ENCODE data around the gene CNPY1.

CNPY1 gene

DNA sequence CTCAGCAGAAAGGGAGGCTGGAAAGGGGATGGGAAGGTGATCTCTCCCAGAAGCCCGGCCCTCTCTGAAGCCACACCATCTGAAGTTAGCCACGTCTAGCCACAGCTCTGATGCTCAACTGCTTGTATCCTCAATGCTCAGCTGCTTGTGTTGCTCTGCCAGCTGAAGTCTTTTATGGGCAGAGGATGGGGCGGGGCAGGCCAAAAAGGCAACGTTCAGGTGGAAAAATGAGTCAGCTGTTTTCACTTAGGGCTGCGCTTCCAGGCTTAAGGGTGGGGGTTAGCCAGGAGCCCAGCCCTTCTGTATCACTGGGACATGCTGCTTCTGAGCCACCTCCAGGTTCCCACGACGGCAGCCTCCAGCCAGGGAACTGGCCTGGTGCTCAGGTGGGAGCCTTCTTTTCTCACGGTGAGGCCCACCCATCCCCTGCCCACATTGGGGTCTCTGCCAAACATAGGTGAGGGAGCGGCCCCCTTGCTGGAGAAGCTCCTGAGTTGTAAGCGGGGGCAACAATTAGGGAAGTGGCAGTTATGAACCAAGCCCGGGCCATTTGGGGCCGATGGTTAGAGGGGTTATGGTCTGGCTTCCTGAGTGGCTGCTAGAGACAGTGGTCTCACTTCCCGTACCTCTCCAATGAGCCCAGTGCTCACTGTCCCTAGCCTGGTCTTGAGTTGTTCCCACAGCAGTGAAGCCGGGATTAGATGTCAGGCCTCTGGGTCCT is 44.9 kb upstream of the CNPY1 start:
- Histone ChIP-seq H3K23ac (ENCODE audit: low read length in 2 of 2) (no peak overlapping the region), H3K18ac (ENCODE audit: low read depth in 1 of 2, low read length in 2 of 2) (no peak overlapping the region), H3K4me1 (ENCODE audit: control insufficient read depth, insufficient read depth, low read depth, low read length) (peaks cover 6% of the 10 kb centered on the region), H3K9me3 (ENCODE audit: control insufficient read depth, low read length) (no peaks in the 10 kb centered on the region), H2BK15ac (ENCODE audit: low read depth, poor library complexity, severe bottlenecking) (no peak overlapping the region), H2AK5ac (ENCODE audit: low read length, severe bottlenecking) (no peak overlapping the region), H3K4me3 (ENCODE audit: insufficient read depth in 1 of 2, low read depth in 1 of 2, low read length in 2 of 2) (no peak overlapping the region), H3K14ac (ENCODE audit: low read length in 2 of 2) (no peak overlapping the region), H3K36me3 (ENCODE audit: control insufficient read depth in 1 of 2, insufficient read depth in 2 of 2, low read depth in 1 of 2, low read length in 2 of 2) (no peaks in the 10 kb centered on the region), H3K27me3 (ENCODE audit: control insufficient read depth in 1 of 2, insufficient read depth in 1 of 2, low read length in 2 of 2) (peaks cover 7 to 64% of the 10 kb centered on the region in 2 experiments), H2BK12ac (ENCODE audit: low read length in 2 of 2) (no peak overlapping the region), H2AFZ (ENCODE audit: low read depth, low read length) (no peak overlapping the region), H2BK5ac (ENCODE audit: low read depth, low read length, poor library complexity, severe bottlenecking) (no peak overlapping the region), H3K27ac (ENCODE audit: low read length, poor library complexity, severe bottlenecking) (no peak overlapping the region), H3K4ac (ENCODE audit: low read depth in 1 of 2, low read length in 2 of 2) (no peak overlapping the region), H4K91ac (ENCODE audit: low read length) (no peak overlapping the region), H3K4me2 (ENCODE audit: low read length, poor library complexity, severe bottlenecking) (no peak overlapping the region), H2BK120ac (ENCODE audit: low read depth, low read length) (no peak overlapping the region), H4K8ac (ENCODE audit: low read length) (no peak overlapping the region), H3K9ac (ENCODE audit: low read length) (no peak overlapping the region), H3K79me1 (replicated peaks; ENCODE audit: low read length, poor library complexity, severe bottlenecking) (no peaks in the 10 kb centered on the region)
- no peak for DNase-seq
- 92% methylated on average over 14 of the region's 14 CpGs for WGBS

DNA sequence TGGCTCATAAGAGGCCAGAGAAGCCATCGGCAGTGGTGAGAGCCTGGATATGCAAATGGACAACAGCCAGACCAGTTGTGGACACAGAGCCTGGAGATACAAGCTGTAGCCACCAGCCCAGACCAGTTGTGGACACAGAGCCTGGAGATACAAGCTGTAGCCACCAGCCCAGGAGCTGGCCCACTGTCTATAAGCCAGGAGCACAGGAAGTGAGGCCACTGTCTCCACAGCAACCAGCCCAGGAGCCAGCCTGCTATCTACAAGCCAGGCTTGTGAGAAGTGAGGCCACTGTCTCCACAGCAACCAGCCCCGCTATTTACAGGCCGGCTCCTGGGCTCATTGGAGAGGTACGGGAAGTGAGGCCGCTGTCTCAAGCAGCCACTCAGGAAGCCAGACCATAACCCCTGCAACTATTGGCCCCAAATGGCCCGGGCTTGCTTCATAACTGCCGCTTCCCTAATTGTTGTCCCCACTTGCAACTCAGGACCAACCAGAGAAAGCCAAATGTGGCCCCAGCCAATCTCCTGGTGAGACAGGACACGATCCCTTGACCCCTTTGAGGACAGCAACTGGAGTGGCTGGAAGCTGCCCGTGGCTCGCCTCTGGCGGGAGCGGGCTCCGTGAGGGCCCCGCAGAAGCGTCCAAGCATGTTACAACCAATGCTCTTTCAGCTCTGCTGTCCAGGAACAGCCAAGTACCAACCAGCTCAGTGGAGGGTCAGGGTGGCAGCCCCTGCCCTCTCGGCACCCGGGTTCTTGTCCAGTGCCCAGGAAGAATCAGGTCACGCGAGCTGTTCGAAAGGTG is 44.1 kb upstream of the CNPY1 start:
- no peak overlapping the region for H2BK5ac ChIP-seq (ENCODE audit: low read depth, low read length, poor library complexity, severe bottlenecking)

DNA sequence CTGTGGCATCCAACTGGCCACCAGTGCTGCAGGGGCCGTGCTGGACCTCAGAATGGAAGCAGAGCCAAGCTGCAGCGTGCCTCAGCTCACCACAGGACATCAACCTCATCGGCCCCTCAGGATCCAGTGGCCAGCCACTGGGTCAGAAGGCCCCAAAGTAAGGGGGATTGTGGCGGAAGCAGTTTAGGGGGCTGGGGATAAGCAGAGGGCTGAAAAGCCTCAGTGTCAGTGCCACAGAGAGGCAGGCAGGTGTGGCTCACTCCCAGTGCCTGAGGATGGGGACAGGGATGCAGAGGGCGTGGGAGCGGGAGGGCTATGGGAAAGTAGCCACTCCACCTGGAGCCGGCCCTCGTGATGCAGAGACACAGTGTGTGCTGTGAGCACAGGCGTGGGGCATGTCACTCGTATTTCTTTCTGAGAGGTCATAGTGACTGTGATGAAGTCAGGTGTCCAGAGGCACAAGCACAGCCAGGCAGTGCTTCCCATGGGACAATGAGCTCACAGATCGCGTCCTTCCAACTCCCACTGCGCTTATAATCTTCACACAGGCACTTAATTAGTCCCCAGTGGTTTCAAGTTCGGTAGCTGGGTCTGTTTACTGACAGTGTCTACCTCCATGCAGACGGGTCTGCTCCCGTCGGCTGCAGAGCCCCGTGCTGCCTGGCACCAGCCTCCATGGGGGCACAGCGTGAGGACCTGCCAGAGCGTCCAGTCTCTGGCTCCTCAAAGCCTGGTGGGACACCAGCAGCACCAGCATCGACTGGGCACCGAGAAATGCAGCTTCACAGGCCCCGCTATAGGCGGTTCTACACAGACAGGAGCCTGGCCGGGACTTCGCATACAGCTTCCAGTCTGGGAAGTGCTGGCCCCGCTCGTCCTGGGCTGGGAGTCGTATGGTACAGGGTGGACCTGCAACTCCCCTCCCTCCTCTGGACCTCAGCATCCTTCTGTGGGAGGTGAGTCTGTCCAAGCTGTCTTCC is 42.9 kb upstream of the CNPY1 start:
- no peak overlapping the region for H2AK5ac ChIP-seq (ENCODE audit: low read length, severe bottlenecking)
- H3K27me3 ChIP-seq (ENCODE audit: control insufficient read depth in 1 of 2, insufficient read depth in 1 of 2, low read length in 2 of 2) = peaks cover 21 to 57% of the 10 kb centered on the region in 2 experiments
- no peaks in the 10 kb centered on the region for H3K9me3 ChIP-seq (ENCODE audit: control insufficient read depth, low read length)
- H4K8ac ChIP-seq (ENCODE audit: low read length) = no peak overlapping the region
- H3K23ac ChIP-seq (ENCODE audit: low read length in 2 of 2) = no peak overlapping the region
- H3K4me1 ChIP-seq (ENCODE audit: control insufficient read depth, insufficient read depth, low read depth, low read length) = peaks cover 6% of the 10 kb centered on the region
- no peaks in the 10 kb centered on the region for H3K79me1 ChIP-seq (replicated peaks; ENCODE audit: low read length, poor library complexity, severe bottlenecking)
- no peak overlapping the region for H3K27ac ChIP-seq (ENCODE audit: low read length, poor library complexity, severe bottlenecking)
- WGBS = 86% methylated on average over 29 of the region's 29 CpGs
- no peak for DNase-seq
- H3K4ac ChIP-seq (ENCODE audit: low read depth in 1 of 2, low read length in 2 of 2) = no peak overlapping the region
- no peak overlapping the region for H3K9ac ChIP-seq (ENCODE audit: low read length)
- H4K91ac ChIP-seq (ENCODE audit: low read length) = no peak overlapping the region
- H3K4me2 ChIP-seq (ENCODE audit: low read length, poor library complexity, severe bottlenecking) = no peak overlapping the region
- H2BK15ac ChIP-seq (ENCODE audit: low read depth, poor library complexity, severe bottlenecking) = no peak overlapping the region
- no peaks in the 10 kb centered on the region for H3K36me3 ChIP-seq (ENCODE audit: control insufficient read depth in 1 of 2, insufficient read depth in 2 of 2, low read depth in 1 of 2, low read length in 2 of 2)
- H2AFZ ChIP-seq (ENCODE audit: low read depth, low read length) = no peak overlapping the region
- H3K4me3 ChIP-seq (ENCODE audit: insufficient read depth in 1 of 2, low read depth in 1 of 2, low read length in 2 of 2) = no peak overlapping the region
- H2BK12ac ChIP-seq (ENCODE audit: low read length in 2 of 2) = no peak overlapping the region
- no peak overlapping the region for H2BK5ac ChIP-seq (ENCODE audit: low read depth, low read length, poor library complexity, severe bottlenecking)
- H3K14ac ChIP-seq (ENCODE audit: low read length in 2 of 2) = no peak overlapping the region
- H2BK120ac ChIP-seq (ENCODE audit: low read depth, low read length) = no peak overlapping the region
- H3K18ac ChIP-seq (ENCODE audit: low read depth in 1 of 2, low read length in 2 of 2) = no peak overlapping the region

More for the DNA sequence above, 44.1 kb upstream of the CNPY1 start:
- Histone ChIP-seq H3K9ac (ENCODE audit: low read length) (no peak overlapping the region), H3K27ac (ENCODE audit: low read length, poor library complexity, severe bottlenecking) (no peak overlapping the region), H3K4me3 (ENCODE audit: insufficient read depth in 1 of 2, low read depth in 1 of 2, low read length in 2 of 2) (no peak overlapping the region), H2BK15ac (ENCODE audit: low read depth, poor library complexity, severe bottlenecking) (no peak overlapping the region), H3K79me1 (replicated peaks; ENCODE audit: low read length, poor library complexity, severe bottlenecking) (no peaks in the 10 kb centered on the region), H3K4me2 (ENCODE audit: low read length, poor library complexity, severe bottlenecking) (no peak overlapping the region), H4K8ac (ENCODE audit: low read length) (no peak overlapping the region), H2AK5ac (ENCODE audit: low read length, severe bottlenecking) (no peak overlapping the region), H3K18ac (ENCODE audit: low read depth in 1 of 2, low read length in 2 of 2) (no peak overlapping the region), H3K4me1 (ENCODE audit: control insufficient read depth, insufficient read depth, low read depth, low read length) (peaks cover 6% of the 10 kb centered on the region), H2BK120ac (ENCODE audit: low read depth, low read length) (no peak overlapping the region), H3K23ac (ENCODE audit: low read length in 2 of 2) (no peak overlapping the region), H2AFZ (ENCODE audit: low read depth, low read length) (no peak overlapping the region), H3K36me3 (ENCODE audit: control insufficient read depth in 1 of 2, insufficient read depth in 2 of 2, low read depth in 1 of 2, low read length in 2 of 2) (no peaks in the 10 kb centered on the region), H4K91ac (ENCODE audit: low read length) (no peak overlapping the region), H3K14ac (ENCODE audit: low read length in 2 of 2) (no peak overlapping the region), H3K4ac (ENCODE audit: low read depth in 1 of 2, low read length in 2 of 2) (no peak overlapping the region), H2BK12ac (ENCODE audit: low read length in 2 of 2) (no peak overlapping the region), H3K9me3 (ENCODE audit: control insufficient read depth, low read length) (no peaks in the 10 kb centered on the region), H3K27me3 (ENCODE audit: control insufficient read depth in 1 of 2, insufficient read depth in 1 of 2, low read length in 2 of 2) (peaks cover 13 to 60% of the 10 kb centered on the region in 2 experiments)
- WGBS = 79% methylated on average over 20 of the region's 20 CpGs
- DNase-seq = peak; percentile 25

Data from mesenchymal stem cell (in vitro differentiated cells and primary cell).